ENCODE results near the gene GMFB.
A peak's percentile ranks its signal among the peaks of the same experiment; 100 is the strongest.

GRCh38 chr14:54440873-54441868 lies 47.6 kb downstream of the GMFB start, which contains the start of gene CNIH1:
- TF ChIP-seq POLR2A (IDR thresholded peaks at IDR 0.05) (peak; percentile 50 to 62), CTCF (IDR thresholded peaks at IDR 0.05) (peak; percentile 90 to 99 (median 95))
